ENCODE measurements around the gene CC2D2B. TPM values are rescaled to one million over a fixed set of nuclear protein-coding genes. Genes with fewer than 3 reads are reported as not detected.
"Not testable (repeated sequence)": the region's sequence is repeated elsewhere in the genome, so short reads cannot be mapped to it uniquely, and the experiment has no call there.

Gene CC2D2B
- total and polyA plus RNA-seq, 4 donors, result 0.05 to 0.59 (median 0.08) TPM

- H3K27me3 ChIP-seq (ENCODE audit: control insufficient read depth in 4 of 4, insufficient read depth in 4 of 4, low read length in 3 of 4), result no peaks in the 10 kb centered on the region
- WGBS, result 87% methylated on average over 3 of the region's 3 CpGs
These were observed 80.9 kb downstream of the CC2D2B start for GRCh38 chr10:95988702-95989101.

GRCh38 chr10:95994376-95994775, 86.6 kb downstream of the CC2D2B start:
- H3K4me3 ChIP-seq (ENCODE audit: low read depth in 1 of 3, low read length in 3 of 3); H3K27ac ChIP-seq (ENCODE audit: low read depth in 1 of 2, low read length in 2 of 2); H3K36me3 ChIP-seq (ENCODE audit: control insufficient read depth in 4 of 4, insufficient read depth in 3 of 4, low read depth in 1 of 4, low read length in 3 of 4); H3K4me1 ChIP-seq (ENCODE audit: control insufficient read depth in 4 of 4, insufficient read depth in 4 of 4, low read length in 3 of 4); H3K9me3 ChIP-seq (ENCODE audit: control insufficient read depth in 4 of 4, low read length in 3 of 4); DNase-seq (ENCODE audit: low spot score); H3K9ac ChIP-seq (ENCODE audit: low read depth in 1 of 2, low read length in 2 of 2); H3K27me3 ChIP-seq (ENCODE audit: control insufficient read depth in 4 of 4, insufficient read depth in 4 of 4, low read length in 3 of 4): not testable (repeated sequence)
- WGBS, result 94% methylated on average over 11 of the region's 11 CpGs

More at GRCh38 chr10:95988702-95989101, 80.9 kb downstream of the CC2D2B start:
- Histone ChIP-seq H3K9ac (ENCODE audit: low read depth in 1 of 2, low read length in 2 of 2) (no peak overlapping the region), H3K4me1 (ENCODE audit: control insufficient read depth in 4 of 4, insufficient read depth in 4 of 4, low read length in 3 of 4) (no peaks in the 10 kb centered on the region), H3K36me3 (ENCODE audit: control insufficient read depth in 4 of 4, insufficient read depth in 3 of 4, low read depth in 1 of 4, low read length in 3 of 4) (no peaks in the 10 kb centered on the region), H3K9me3 (ENCODE audit: control insufficient read depth in 4 of 4, low read length in 3 of 4) (no peaks in the 10 kb centered on the region), H3K27ac (ENCODE audit: low read depth in 1 of 2, low read length in 2 of 2) (no peak overlapping the region), H3K4me3 (ENCODE audit: low read depth in 1 of 3, low read length in 3 of 3) (no peak overlapping the region)
- no peak for TF ChIP-seq HNF4A (conservative IDR thresholded peaks at IDR 0.05)
- no peak for TF ChIP-seq SP1 (IDR thresholded peaks at IDR 0.05)
- TF ChIP-seq TAF1 (conservative IDR thresholded peaks at IDR 0.05), result no peak
- no peak for TF ChIP-seq REST (IDR thresholded peaks at IDR 0.05)
- TF ChIP-seq MAX (IDR thresholded peaks at IDR 0.05), result no peak
- no peak for TF ChIP-seq NR2F2 (IDR thresholded peaks at IDR 0.05)
- TF ChIP-seq EGR1 (IDR thresholded peaks at IDR 0.05; ENCODE audit: low read depth in 2 of 2), result no peak
- TF ChIP-seq HNF4G (IDR thresholded peaks at IDR 0.05), result no peak
- no peak for TF ChIP-seq RXRA (IDR thresholded peaks at IDR 0.05)
- TF ChIP-seq RAD21 (IDR thresholded peaks at IDR 0.05), result no peak
- no peak for TF ChIP-seq ZBTB33 (IDR thresholded peaks at IDR 0.05)
- TF ChIP-seq GABPA (IDR thresholded peaks at IDR 0.05 in 1 of 2, conservative IDR thresholded peaks at IDR 0.05 in 1 of 2), result no peak
- TF ChIP-seq, protein P1, sequence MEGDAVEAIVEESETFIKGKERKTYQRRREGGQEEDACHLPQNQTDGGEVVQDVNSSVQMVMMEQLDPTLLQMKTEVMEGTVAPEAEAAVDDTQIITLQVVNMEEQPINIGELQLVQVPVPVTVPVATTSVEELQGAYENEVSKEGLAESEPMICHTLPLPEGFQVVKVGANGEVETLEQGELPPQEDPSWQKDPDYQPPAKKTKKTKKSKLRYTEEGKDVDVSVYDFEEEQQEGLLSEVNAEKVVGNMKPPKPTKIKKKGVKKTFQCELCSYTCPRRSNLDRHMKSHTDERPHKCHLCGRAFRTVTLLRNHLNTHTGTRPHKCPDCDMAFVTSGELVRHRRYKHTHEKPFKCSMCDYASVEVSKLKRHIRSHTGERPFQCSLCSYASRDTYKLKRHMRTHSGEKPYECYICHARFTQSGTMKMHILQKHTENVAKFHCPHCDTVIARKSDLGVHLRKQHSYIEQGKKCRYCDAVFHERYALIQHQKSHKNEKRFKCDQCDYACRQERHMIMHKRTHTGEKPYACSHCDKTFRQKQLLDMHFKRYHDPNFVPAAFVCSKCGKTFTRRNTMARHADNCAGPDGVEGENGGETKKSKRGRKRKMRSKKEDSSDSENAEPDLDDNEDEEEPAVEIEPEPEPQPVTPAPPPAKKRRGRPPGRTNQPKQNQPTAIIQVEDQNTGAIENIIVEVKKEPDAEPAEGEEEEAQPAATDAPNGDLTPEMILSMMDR (IDR thresholded peaks at IDR 0.05; ENCODE audit: low read depth, low read length, missing input control), result no peak
- DNase-seq (ENCODE audit: low spot score), result no peak
